Activated CD8-positive, alpha-beta T cell treated with anti-CD3 and anti-CD28 coated beads, Interleukin-2, amount 10 ng/mL, durations not matched to agents 7 days and 5 days (primary cell): ENCODE measurements around the gene DOLPP1. TPM values are rescaled to one million over a fixed set of nuclear protein-coding genes. Genes with fewer than 3 reads are reported as not detected.

ENCODE experiments used
- ATAC-seq: fragments of 150-1000 bp; cut with Tn5 transposase; one replicate; pipeline ENCODE4 v1.10.0; 2021; ENCODE audit warnings: moderate library complexity
- CTCF ChIA-PET: fragments of 350-600 bp; sonication (Branson Sonifier 250); formaldehyde crosslinking; loops from one replicate; lab custom pipeline; 2021; ENCODE audit warnings: antibody characterized with exemption; lab: Charles Lee
- POLR2A ChIA-PET: fragments of 350-600 bp; sonication (Branson Sonifier 250); formaldehyde crosslinking; loops from one replicate; lab custom pipeline; 2021; ENCODE audit warnings: antibody characterized with exemption; lab: Charles Lee
- DNase-seq: peaks from one replicate; pipeline ENCODE4 v3.0.0-alpha.2; 2020
- H3K27ac Mint-ChIP-seq: one replicate; pipeline ENCODE4 v1.8.0; 2021; ENCODE audit warnings: mild to moderate bottlenecking, mixed read lengths
- H3K27me3 Mint-ChIP-seq: one replicate; pipeline ENCODE4 v1.8.0; 2021; ENCODE audit warnings: low read depth, mixed read lengths
- H3K36me3 Mint-ChIP-seq: one replicate; pipeline ENCODE4 v1.8.0; 2021; ENCODE audit warnings: low read depth, mixed read lengths
- H3K4me1 Mint-ChIP-seq: one replicate; pipeline ENCODE4 v1.8.0; 2021; ENCODE audit warnings: low read depth, mixed read lengths
- H3K4me3 Mint-ChIP-seq: one replicate; pipeline ENCODE4 v1.8.0; 2021; ENCODE audit warnings: mild to moderate bottlenecking, mixed read lengths
- H3K9me3 Mint-ChIP-seq: one replicate; pipeline ENCODE4 v1.8.0; 2022; ENCODE audit warnings: mixed read lengths; ENCODE audit not compliant: insufficient read depth
- total RNA-seq, 2 experiments: library from RNA; stranded (reverse); gene quantifications; one replicate each; pipeline ENCODE4 v1.2.3, GENCODE V29; 2021

DOLPP1 gene
- total RNA-seq, 2 experiments from 2014 or later = 15.9 to 18.8 TPM

- peak overlapping the region; percentile 63 for H3K4me3 Mint-ChIP-seq
- H3K27ac Mint-ChIP-seq = peak overlapping the region; percentile 88
- peak; percentile 91 for DNase-seq
- CTCF ChIA-PET = interaction anchor here (0.8 to 1.8 kb wide), 4 partner anchors 39 to 251 kb away, joined by 3 to 5 read pairs (median 4); partner anchors contain the start of gene ENDOG
- H3K36me3 Mint-ChIP-seq = peaks cover 30% of the 10 kb centered on the region
- POLR2A ChIA-PET = interaction anchor here (0.6 to 1.8 kb wide), 6 partner anchors 8 to 389 kb away, joined by 3 to 7 read pairs (median 3); partner anchors contain the start of gene DOLPP1
- H3K27me3 Mint-ChIP-seq = no peaks in the 10 kb centered on the region
- ATAC-seq = peak; percentile 95
- no peaks in the 10 kb centered on the region for H3K9me3 Mint-ChIP-seq
- peaks cover 56% of the 10 kb centered on the region for H3K4me1 Mint-ChIP-seq
Observed at GRCh38 chr9:129068990-129069861, 11.7 kb upstream of the DOLPP1 start.

- ChIA-PET CTCF (interaction anchor here (0.8 to 1.8 kb wide), 4 partner anchors 10 to 252 kb away, joined by 3 to 5 read pairs (median 4); partner anchors contain the start of genes DOLPP1 and ENDOG), POLR2A (interaction anchor here (0.6 to 1.4 kb wide), 5 partner anchors 8 to 32 kb away, joined by 3 to 7 read pairs (median 4); partner anchors contain the start of gene DOLPP1)
- no peak for DNase-seq
- ATAC-seq = no peak
- Mint-ChIP-seq H3K4me1 (peaks cover 58% of the 10 kb centered on the region), H3K4me3 (peak overlapping the region; percentile 63), H3K27ac (peak overlapping the region; percentile 88), H3K9me3 (no peaks in the 10 kb centered on the region), H3K27me3 (no peaks in the 10 kb centered on the region), H3K36me3 (peaks cover 26% of the 10 kb centered on the region)
Observed at GRCh38 chr9:129069862-129070641, 10.9 kb upstream of the DOLPP1 start.

- ATAC-seq = no peak
- H3K36me3 Mint-ChIP-seq = peaks cover 19% of the 10 kb centered on the region
- no peak overlapping the region for H3K4me3 Mint-ChIP-seq
- H3K27ac Mint-ChIP-seq = peak overlapping the region; percentile 46
- H3K4me1 Mint-ChIP-seq = peaks cover 58% of the 10 kb centered on the region
- no peak for DNase-seq
- H3K9me3 Mint-ChIP-seq = no peaks in the 10 kb centered on the region
- no peaks in the 10 kb centered on the region for H3K27me3 Mint-ChIP-seq
- ChIA-PET POLR2A (interaction anchor here (1.0 to 1.4 kb wide), 3 partner anchors 10 to 241 kb away, joined by 4 to 5 read pairs (median 4); partner anchors contain the start of genes DOLPP1 and SPOUT1), CTCF (interaction anchor here (1.4 kb wide), 1 partner anchor 10 kb away, joined by 5 read pairs; the partner anchor contains the start of gene DOLPP1)
Observed at GRCh38 chr9:129070696-129071525, 10.0 kb upstream of the DOLPP1 start.

- DNase-seq (peak; percentile 71), ATAC-seq (no peak)
- no peaks in the 10 kb centered on the region for H3K9me3 Mint-ChIP-seq
- ChIA-PET POLR2A (interaction anchor here (1.2 to 1.4 kb wide), 2 partner anchors 34 to 242 kb away, joined by 4 to 5 read pairs; partner anchors contain the start of gene SPOUT1), CTCF (interaction anchor here (1.4 kb wide), 1 partner anchor 9 kb away, joined by 5 read pairs; the partner anchor contains the start of gene DOLPP1)
- peaks cover 18% of the 10 kb centered on the region for H3K36me3 Mint-ChIP-seq
- peak overlapping the region; percentile 56 for H3K27ac Mint-ChIP-seq
- H3K4me1 Mint-ChIP-seq = peaks cover 58% of the 10 kb centered on the region
- H3K27me3 Mint-ChIP-seq = no peaks in the 10 kb centered on the region
- H3K4me3 Mint-ChIP-seq = no peak overlapping the region
Observed at GRCh38 chr9:129071526-129072126, 9.3 kb upstream of the DOLPP1 start.

- ATAC-seq (no peak), DNase-seq (no peak)
- CTCF ChIA-PET = interaction anchor here (1.6 kb wide), 1 partner anchor 66 kb away, joined by 4 read pairs; no protein-coding TSS in a partner anchor
- peaks cover 58% of the 10 kb centered on the region for H3K4me1 Mint-ChIP-seq
- peak overlapping the region; percentile 56 for H3K27ac Mint-ChIP-seq
- POLR2A ChIA-PET = interaction anchor here (1.2 kb wide), 1 partner anchor 242 kb away, joined by 4 read pairs; the partner anchor contains the start of gene SPOUT1
- H3K36me3 Mint-ChIP-seq = peaks cover 16% of the 10 kb centered on the region
- no peaks in the 10 kb centered on the region for H3K27me3 Mint-ChIP-seq
- H3K9me3 Mint-ChIP-seq = no peaks in the 10 kb centered on the region
- no peak overlapping the region for H3K4me3 Mint-ChIP-seq
Observed at GRCh38 chr9:129072171-129072570, 8.7 kb upstream of the DOLPP1 start.

- POLR2A ChIA-PET = interaction anchor here (0.6 to 0.8 kb wide), 2 partner anchors 8 to 916 kb away, joined by 3 to 4 read pairs; partner anchors contain the start of gene DOLPP1
- peaks cover 56% of the 10 kb centered on the region for H3K4me1 Mint-ChIP-seq
- no peak for ATAC-seq
- H3K36me3 Mint-ChIP-seq = peaks cover 11% of the 10 kb centered on the region
- no peaks in the 10 kb centered on the region for H3K27me3 Mint-ChIP-seq
- CTCF ChIA-PET = interaction anchor here (0.7 to 1.6 kb wide), 3 partner anchors 38 to 67 kb away, joined by 3 to 4 read pairs (median 3); no protein-coding TSS in a partner anchor
- no peak for DNase-seq
- peak overlapping the region; percentile 79 for H3K27ac Mint-ChIP-seq
- no peak overlapping the region for H3K4me3 Mint-ChIP-seq
- H3K9me3 Mint-ChIP-seq = no peaks in the 10 kb centered on the region
Observed at GRCh38 chr9:129073404-129073803, 7.5 kb upstream of the DOLPP1 start.

- DNase-seq = no peak
- POLR2A ChIA-PET = no interaction called here
- no peaks in the 10 kb centered on the region for H3K27me3 Mint-ChIP-seq
- H3K4me3 Mint-ChIP-seq = no peak overlapping the region
- no peak overlapping the region for H3K27ac Mint-ChIP-seq
- CTCF ChIA-PET = interaction anchor here (1.1 kb wide), 1 partner anchor 38 kb away, joined by 3 read pairs; no protein-coding TSS in a partner anchor
- peaks cover 7% of the 10 kb centered on the region for H3K36me3 Mint-ChIP-seq
- no peak for ATAC-seq
- peaks cover 54% of the 10 kb centered on the region for H3K4me1 Mint-ChIP-seq
- no peaks in the 10 kb centered on the region for H3K9me3 Mint-ChIP-seq
Observed at GRCh38 chr9:129074106-129074505, 6.8 kb upstream of the DOLPP1 start.

DNA sequence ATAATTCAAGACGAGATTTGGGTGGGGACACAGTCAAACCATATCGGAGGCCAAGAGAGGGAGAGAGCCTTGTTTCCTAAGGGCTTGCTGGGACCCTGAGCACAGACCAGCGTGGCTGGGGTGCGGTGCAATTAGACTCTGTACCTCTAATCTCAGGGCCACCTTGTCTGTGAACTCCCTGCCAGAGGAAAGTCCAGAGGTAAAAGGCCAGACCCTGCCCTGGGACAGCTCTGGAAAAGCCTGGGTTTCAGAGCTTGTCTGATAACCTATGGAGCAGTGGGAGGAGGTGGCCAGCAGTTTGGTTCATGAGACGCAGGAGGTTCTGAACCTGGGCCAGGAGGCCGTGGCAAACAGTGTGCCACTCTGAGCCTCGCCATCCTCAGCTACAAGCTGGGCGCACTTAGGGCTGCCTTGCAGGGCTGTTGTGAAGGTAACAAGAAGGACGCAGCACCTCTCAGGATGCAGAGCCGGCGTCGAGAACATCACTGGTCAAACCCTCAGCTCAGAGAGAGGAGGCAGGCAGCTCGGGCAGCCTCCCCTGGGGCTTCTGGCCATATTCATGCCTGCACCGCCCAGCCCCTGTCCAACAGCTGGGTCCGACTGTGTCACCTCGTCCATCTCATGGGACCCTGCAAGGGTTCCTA is 4.8 kb upstream of the DOLPP1 start:
- H3K36me3 Mint-ChIP-seq = peaks cover 5% of the 10 kb centered on the region
- ChIA-PET POLR2A (no interaction called here), CTCF (no interaction called here)
- peaks cover 48% of the 10 kb centered on the region for H3K4me1 Mint-ChIP-seq
- H3K4me3 Mint-ChIP-seq = no peak overlapping the region
- no peak overlapping the region for H3K27ac Mint-ChIP-seq
- DNase-seq (no peak), ATAC-seq (no peak)
- H3K27me3 Mint-ChIP-seq = no peaks in the 10 kb centered on the region
- no peaks in the 10 kb centered on the region for H3K9me3 Mint-ChIP-seq

DNA sequence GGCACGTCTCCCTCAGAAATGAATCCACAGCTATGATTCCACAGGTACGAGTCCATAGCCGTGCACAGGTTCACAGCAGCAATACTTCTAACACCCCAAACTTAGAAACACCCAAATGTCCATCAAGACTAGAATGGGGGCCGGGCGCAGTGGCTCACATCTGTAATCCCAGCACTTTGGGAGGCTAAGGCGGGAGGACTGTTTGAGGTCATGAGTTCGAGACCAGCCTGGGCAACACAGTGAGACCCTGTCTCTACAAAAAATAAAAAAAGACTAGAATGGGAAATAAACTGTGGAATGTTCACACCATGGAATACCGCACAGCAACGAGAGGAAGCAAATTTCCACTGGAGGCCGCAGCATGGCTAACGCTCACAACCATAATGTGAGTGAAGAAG is 4.3 kb upstream of the DOLPP1 start:
- Mint-ChIP-seq H3K27ac (no peak overlapping the region), H3K27me3 (no peaks in the 10 kb centered on the region), H3K36me3 (peaks cover 5% of the 10 kb centered on the region), H3K4me3 (no peak overlapping the region), H3K9me3 (no peaks in the 10 kb centered on the region), H3K4me1 (peaks cover 43% of the 10 kb centered on the region)
- DNase-seq (no peak), ATAC-seq (no peak)
- CTCF ChIA-PET = no interaction called here
- POLR2A ChIA-PET = no interaction called here

- ATAC-seq (no peak), DNase-seq (no peak)
- H3K4me1 Mint-ChIP-seq = peaks cover 42% of the 10 kb centered on the region
- ChIA-PET CTCF (no interaction called here), POLR2A (no interaction called here)
- no peaks in the 10 kb centered on the region for H3K9me3 Mint-ChIP-seq
- no peak overlapping the region for H3K27ac Mint-ChIP-seq
- H3K36me3 Mint-ChIP-seq = peaks cover 2% of the 10 kb centered on the region
- H3K27me3 Mint-ChIP-seq = no peaks in the 10 kb centered on the region
- H3K4me3 Mint-ChIP-seq = no peak overlapping the region
Observed at GRCh38 chr9:129077236-129077635, 3.7 kb upstream of the DOLPP1 start.
